H9 (cell line): Measurements from ENCODE around the gene GALT. TPM values are rescaled to one million over a fixed set of nuclear protein-coding genes. Genes with fewer than 3 reads are reported as not detected.

ENCODE experiments used
- DNase-seq: peaks from one replicate; pipeline ENCODE4 v3.0.0-alpha.2; 2017
- H2AFZ ChIP-seq: one replicate; pipeline ENCODE4 v1.6.1; 2013; ENCODE audit warnings: mild to moderate bottlenecking, low read length, control low read depth, moderate library complexity
- H2AK5ac ChIP-seq: 2 replicates; pipeline ENCODE4 v1.6.1; 2013; ENCODE audit warnings: low read length, control low read depth, mixed read lengths; ENCODE audit not compliant: insufficient read length
- H2BK120ac ChIP-seq: one replicate; pipeline ENCODE4 v1.6.1; 2013; ENCODE audit warnings: low read depth, mild to moderate bottlenecking, low read length, control low read depth, inconsistent platforms; ENCODE audit not compliant: poor library complexity, severe bottlenecking
- H2BK12ac ChIP-seq: 2 replicates; pipeline ENCODE4 v1.6.1; 2013; ENCODE audit warnings: low read length, control low read depth, mixed read lengths, low read depth; ENCODE audit not compliant: insufficient read length
- H2BK15ac ChIP-seq: 2 replicates; pipeline ENCODE4 v1.6.1; 2013; ENCODE audit warnings: low read depth, low read length, control low read depth
- H2BK20ac ChIP-seq: one replicate; pipeline ENCODE4 v1.6.1; 2013; ENCODE audit warnings: low read depth, mild to moderate bottlenecking, low read length, control low read depth, inconsistent platforms; ENCODE audit not compliant: poor library complexity, severe bottlenecking
- H2BK5ac ChIP-seq: 2 replicates; pipeline ENCODE4 v1.6.1; 2013; ENCODE audit warnings: low read length, control low read depth, mixed read lengths; ENCODE audit not compliant: insufficient read length
- H3K14ac ChIP-seq: 2 replicates; pipeline ENCODE4 v1.6.1; 2013; ENCODE audit warnings: low read length, control low read depth; ENCODE audit not compliant: insufficient read depth
- H3K18ac ChIP-seq: 2 replicates; pipeline ENCODE4 v1.6.1; 2013; ENCODE audit warnings: low read depth, mild to moderate bottlenecking, mixed read lengths, low read length, control low read depth; ENCODE audit not compliant: insufficient read length
- H3K23ac ChIP-seq: 2 replicates; pipeline ENCODE4 v1.6.1; 2013; ENCODE audit warnings: low read length, control low read depth, mixed read lengths, low read depth; ENCODE audit not compliant: insufficient read length
- H3K23me2 ChIP-seq: 2 replicates; pipeline ENCODE4 v1.6.1; 2013; ENCODE audit warnings: low read depth, mild to moderate bottlenecking, mixed read lengths, low read length, control low read depth; ENCODE audit not compliant: insufficient read length, poor library complexity, severe bottlenecking
- H3K27ac ChIP-seq: 2 replicates; pipeline ENCODE4 v1.5.1; 2013; ENCODE audit warnings: low read length, control low read depth, mixed read lengths, low read depth; ENCODE audit not compliant: insufficient read length
- H3K27me3 ChIP-seq: 2 replicates; pipeline ENCODE4 v1.6.1; 2013; ENCODE audit warnings: low read length, control low read depth, inconsistent platforms; ENCODE audit not compliant: insufficient read depth
- H3K4ac ChIP-seq: 2 replicates; pipeline ENCODE4 v1.6.1; 2013; ENCODE audit warnings: low read depth, mild to moderate bottlenecking, control low read depth, inconsistent platforms, low read length, moderate library complexity
- H3K4me1 ChIP-seq: 2 replicates; pipeline ENCODE4 v1.6.1; 2013; ENCODE audit warnings: low read length, control low read depth, inconsistent platforms; ENCODE audit not compliant: insufficient read depth
- H3K4me2 ChIP-seq: 2 replicates; pipeline ENCODE4 v1.6.1; 2013; ENCODE audit warnings: low read length, control low read depth, mixed read lengths; ENCODE audit not compliant: insufficient read length, insufficient read depth
- H3K56ac ChIP-seq: 2 replicates; pipeline ENCODE4 v1.6.1; 2013; ENCODE audit warnings: low read depth, mild to moderate bottlenecking, mixed read lengths, low read length, control low read depth; ENCODE audit not compliant: insufficient read length
- H3K79me1 ChIP-seq: 2 replicates; pipeline ENCODE4 v1.6.1; 2013; ENCODE audit warnings: low read depth, mild to moderate bottlenecking, moderate library complexity, low read length, control low read depth, inconsistent platforms; ENCODE audit not compliant: insufficient read depth, poor library complexity, severe bottlenecking
- H3K79me2 ChIP-seq: 2 replicates; pipeline ENCODE4 v1.6.1; 2013; ENCODE audit warnings: low read length, control low read depth, inconsistent platforms; ENCODE audit not compliant: insufficient read depth
- H3K9ac ChIP-seq: 2 replicates; pipeline ENCODE4 v1.6.1; 2013; ENCODE audit warnings: low read length, control low read depth, mixed read lengths; ENCODE audit not compliant: insufficient read length; ENCODE audit errors: extremely low read depth
- H3K9me3 ChIP-seq: one replicate; pipeline ENCODE4 v1.6.1; 2013; ENCODE audit warnings: low read depth, low read length, inconsistent platforms; ENCODE audit not compliant: control insufficient read depth
- H3T11ph ChIP-seq: one replicate; pipeline ENCODE4 v1.6.1; 2013; ENCODE audit warnings: mild to moderate bottlenecking, low read length, control low read depth, inconsistent platforms
- H4K20me1 ChIP-seq: one replicate; pipeline ENCODE4 v1.6.1; 2013; ENCODE audit not compliant: control insufficient read depth, insufficient read length, insufficient read depth
- H4K5ac ChIP-seq: 2 replicates; pipeline ENCODE4 v1.6.1; 2013; ENCODE audit warnings: low read depth, mild to moderate bottlenecking, mixed read lengths, low read length, control low read depth; ENCODE audit not compliant: insufficient read length
- H4K8ac ChIP-seq: replicated peaks from 2 replicates; pipeline ENCODE4 v1.6.1; 2013; ENCODE audit warnings: low read length, control low read depth, mixed read lengths, low read depth; ENCODE audit not compliant: insufficient read length
- H4K91ac ChIP-seq: 2 replicates; pipeline ENCODE4 v1.6.1; 2013; ENCODE audit warnings: low read depth, mild to moderate bottlenecking, moderate library complexity, mixed read lengths, low read length, control low read depth; ENCODE audit not compliant: insufficient read length
- H3K27ac Mint-ChIP-seq, 3 experiments: 2 replicates in 2 of 3; 3 replicates in 1 of 3; pipeline ENCODE4 v1.8.0; 2020 to 2021; ENCODE audit warnings: mixed read lengths in 3 of 3, mild to moderate bottlenecking in 1 of 3, moderate library complexity in 1 of 3
- H3K27me3 Mint-ChIP-seq: 2 replicates; pipeline ENCODE4 v1.8.0; 2021; ENCODE audit warnings: low read depth, mild to moderate bottlenecking, moderate library complexity, mixed read lengths
- H3K36me3 Mint-ChIP-seq, 3 experiments: 2 replicates in 2 of 3; 3 replicates in 1 of 3; pipeline ENCODE4 v1.8.0; 2020 to 2021; ENCODE audit warnings: low read depth in 3 of 3, mixed read lengths in 3 of 3; ENCODE audit not compliant: insufficient read depth in 1 of 3
- H3K4me1 Mint-ChIP-seq, 2 experiments: 2 replicates each; pipeline ENCODE4 v1.8.0; 2020; ENCODE audit warnings: mixed read lengths in 2 of 2
- H3K4me3 Mint-ChIP-seq, 2 experiments: 2 replicates in 1 of 2; 3 replicates in 1 of 2; pipeline ENCODE4 v1.8.0; 2020 to 2021; ENCODE audit warnings: mild to moderate bottlenecking in 2 of 2, mixed read lengths in 2 of 2, moderate library complexity in 1 of 2
- H3K9me3 Mint-ChIP-seq, 2 experiments: 2 replicates in 1 of 2; 3 replicates in 1 of 2; pipeline ENCODE4 v1.8.0; 2020; ENCODE audit warnings: mild to moderate bottlenecking in 2 of 2, mixed read lengths in 2 of 2, moderate library complexity in 1 of 2
- CTCF ChIP-seq: fragments of 200-600 bp; sonication (generic); conservative IDR thresholded peaks from 3 replicates; pipeline ENCODE4 v1.8.0; 2021; ENCODE audit warnings: antibody characterized with exemption, mild to moderate bottlenecking
- WGBS: extraction: QIAGEN DNeasy Blood & Tissue Kit; methylation state at CpG from one replicate; pipeline ENCODE4 v1.1.7; 2013; ENCODE audit warnings: missing lambda C conversion rate, low lambda C conversion rate, mixed read lengths; ENCODE audit not compliant: insufficient read length; ENCODE audit errors: extremely low coverage; 5-methylcytosine and 5-hydroxymethylcytosine counted together
- total RNA-seq: library from RNA; stranded (reverse); gene quantifications from 2 replicates; pipeline ENCODE4 v1.2.1, GENCODE V29; 2021

GALT gene
- total RNA-seq, 1 experiment from 2014 or later = 41.5 TPM

DNA sequence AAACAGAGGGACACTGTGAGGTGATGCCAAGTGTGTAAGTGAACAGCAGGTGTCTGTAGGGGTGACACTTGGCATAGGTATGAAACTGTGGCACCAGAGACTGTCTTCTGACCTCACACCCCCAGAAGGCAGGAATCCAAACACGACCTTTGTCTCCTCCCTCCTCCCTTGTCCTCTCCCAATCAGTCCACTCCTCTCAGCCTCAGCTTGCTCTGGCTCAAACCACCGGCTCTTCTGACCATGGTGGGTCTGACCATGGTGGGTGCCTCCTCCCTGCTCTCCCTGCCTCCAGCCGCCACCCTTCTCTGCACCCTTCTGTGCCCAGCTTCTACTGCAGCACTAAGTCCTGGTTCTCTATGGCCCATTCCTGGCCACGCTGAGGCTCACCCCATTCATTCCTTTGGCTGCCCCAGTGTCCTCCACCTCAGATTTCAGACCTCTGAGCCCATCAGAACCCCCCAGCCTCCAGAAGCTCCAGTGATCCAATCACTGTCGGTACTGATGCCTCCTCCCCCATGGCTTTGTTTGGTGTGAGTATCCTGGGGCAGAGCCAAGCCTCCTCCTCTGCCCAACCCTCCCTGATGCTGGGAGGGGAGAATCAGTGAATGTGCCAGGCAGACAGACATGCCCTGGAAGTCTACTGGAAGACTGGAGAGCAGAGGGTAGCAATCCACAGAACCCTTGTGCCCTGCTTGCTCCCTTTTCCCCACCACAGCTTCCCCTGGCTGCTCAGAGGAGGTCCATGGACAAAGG is 15.9 kb upstream of the GALT start:
- Histone ChIP-seq H3K9ac (no peak overlapping the region), H4K5ac (no peak overlapping the region), H2BK120ac (no peak overlapping the region), H2BK20ac (no peak overlapping the region), H3K4me2 (no peak overlapping the region), H2AFZ (no peak overlapping the region), H2AK5ac (no peak overlapping the region), H3K27ac (no peak overlapping the region), H3K23ac (no peak overlapping the region), H2BK12ac (no peak overlapping the region), H3K14ac (no peak overlapping the region), H3K18ac (no peak overlapping the region), H3K9me3 (no peaks in the 10 kb centered on the region), H3K4me1 (no peaks in the 10 kb centered on the region), H3K27me3 (peaks cover 52% of the 10 kb centered on the region), H3K56ac (no peak overlapping the region), H3K79me2 (no peaks in the 10 kb centered on the region), H4K8ac (no peak overlapping the region), H4K91ac (no peak overlapping the region), H3K79me1 (no peaks in the 10 kb centered on the region), H3T11ph (no peak overlapping the region), H2BK5ac (no peak overlapping the region), H3K23me2 (peaks cover 13% of the 10 kb centered on the region), H4K20me1 (no peaks in the 10 kb centered on the region), H2BK15ac (no peak overlapping the region), H3K4ac (no peak overlapping the region)
- WGBS = no CpG with 5 or more reads among the region's 5 CpGs
- no peak for TF ChIP-seq CTCF
- DNase-seq = no peak
- Mint-ChIP-seq H3K9me3 (peaks cover 0 to 6% of the 10 kb centered on the region in 2 experiments; a peak in 2 of 5 replicates), H3K4me3 (peak overlapping the region in 1 of 2 experiments; percentile 86; a peak in 3 of 5 replicates), H3K27ac (no peak overlapping the region; a peak in 1 of 7 replicates), H3K36me3 (peaks cover 2 to 10% (median 5%) of the 10 kb centered on the region in 3 experiments; a peak in 6 of 7 replicates), H3K27me3 (peaks cover 77% of the 10 kb centered on the region), H3K4me1 (peaks cover 18 to 31% of the 10 kb centered on the region in 2 experiments)
